H9 (cell line): ENCODE data around the gene DIPK1B. TPM values are rescaled to one million over a fixed set of nuclear protein-coding genes. Genes with fewer than 3 reads are reported as not detected.

Source experiments
- DNase-seq: peaks from one replicate; pipeline ENCODE4 v3.0.0-alpha.2; 2017
- H2AFZ ChIP-seq: one replicate; pipeline ENCODE4 v1.6.1; 2013; ENCODE audit warnings: mild to moderate bottlenecking, low read length, control low read depth, moderate library complexity
- H2AK5ac ChIP-seq: 2 replicates; pipeline ENCODE4 v1.6.1; 2013; ENCODE audit warnings: low read length, control low read depth, mixed read lengths; ENCODE audit not compliant: insufficient read length
- H2BK120ac ChIP-seq: one replicate; pipeline ENCODE4 v1.6.1; 2013; ENCODE audit warnings: low read depth, mild to moderate bottlenecking, low read length, control low read depth, inconsistent platforms; ENCODE audit not compliant: poor library complexity, severe bottlenecking
- H2BK12ac ChIP-seq: 2 replicates; pipeline ENCODE4 v1.6.1; 2013; ENCODE audit warnings: low read length, control low read depth, mixed read lengths, low read depth; ENCODE audit not compliant: insufficient read length
- H2BK15ac ChIP-seq: 2 replicates; pipeline ENCODE4 v1.6.1; 2013; ENCODE audit warnings: low read depth, low read length, control low read depth
- H2BK20ac ChIP-seq: one replicate; pipeline ENCODE4 v1.6.1; 2013; ENCODE audit warnings: low read depth, mild to moderate bottlenecking, low read length, control low read depth, inconsistent platforms; ENCODE audit not compliant: poor library complexity, severe bottlenecking
- H2BK5ac ChIP-seq: 2 replicates; pipeline ENCODE4 v1.6.1; 2013; ENCODE audit warnings: low read length, control low read depth, mixed read lengths; ENCODE audit not compliant: insufficient read length
- H3K14ac ChIP-seq: 2 replicates; pipeline ENCODE4 v1.6.1; 2013; ENCODE audit warnings: low read length, control low read depth; ENCODE audit not compliant: insufficient read depth
- H3K18ac ChIP-seq: 2 replicates; pipeline ENCODE4 v1.6.1; 2013; ENCODE audit warnings: low read depth, mild to moderate bottlenecking, mixed read lengths, low read length, control low read depth; ENCODE audit not compliant: insufficient read length
- H3K23ac ChIP-seq: 2 replicates; pipeline ENCODE4 v1.6.1; 2013; ENCODE audit warnings: low read length, control low read depth, mixed read lengths, low read depth; ENCODE audit not compliant: insufficient read length
- H3K23me2 ChIP-seq: 2 replicates; pipeline ENCODE4 v1.6.1; 2013; ENCODE audit warnings: low read depth, mild to moderate bottlenecking, mixed read lengths, low read length, control low read depth; ENCODE audit not compliant: insufficient read length, poor library complexity, severe bottlenecking
- H3K27ac ChIP-seq: 2 replicates; pipeline ENCODE4 v1.5.1; 2013; ENCODE audit warnings: low read length, control low read depth, mixed read lengths, low read depth; ENCODE audit not compliant: insufficient read length
- H3K27me3 ChIP-seq: 2 replicates; pipeline ENCODE4 v1.6.1; 2013; ENCODE audit warnings: low read length, control low read depth, inconsistent platforms; ENCODE audit not compliant: insufficient read depth
- H3K4ac ChIP-seq: 2 replicates; pipeline ENCODE4 v1.6.1; 2013; ENCODE audit warnings: low read depth, mild to moderate bottlenecking, control low read depth, inconsistent platforms, low read length, moderate library complexity
- H3K4me1 ChIP-seq: 2 replicates; pipeline ENCODE4 v1.6.1; 2013; ENCODE audit warnings: low read length, control low read depth, inconsistent platforms; ENCODE audit not compliant: insufficient read depth
- H3K4me2 ChIP-seq: 2 replicates; pipeline ENCODE4 v1.6.1; 2013; ENCODE audit warnings: low read length, control low read depth, mixed read lengths; ENCODE audit not compliant: insufficient read length, insufficient read depth
- H3K56ac ChIP-seq: 2 replicates; pipeline ENCODE4 v1.6.1; 2013; ENCODE audit warnings: low read depth, mild to moderate bottlenecking, mixed read lengths, low read length, control low read depth; ENCODE audit not compliant: insufficient read length
- H3K79me1 ChIP-seq: 2 replicates; pipeline ENCODE4 v1.6.1; 2013; ENCODE audit warnings: low read depth, mild to moderate bottlenecking, moderate library complexity, low read length, control low read depth, inconsistent platforms; ENCODE audit not compliant: insufficient read depth, poor library complexity, severe bottlenecking
- H3K79me2 ChIP-seq: 2 replicates; pipeline ENCODE4 v1.6.1; 2013; ENCODE audit warnings: low read length, control low read depth, inconsistent platforms; ENCODE audit not compliant: insufficient read depth
- H3K9ac ChIP-seq: 2 replicates; pipeline ENCODE4 v1.6.1; 2013; ENCODE audit warnings: low read length, control low read depth, mixed read lengths; ENCODE audit not compliant: insufficient read length; ENCODE audit errors: extremely low read depth
- H3K9me3 ChIP-seq: one replicate; pipeline ENCODE4 v1.6.1; 2013; ENCODE audit warnings: low read depth, low read length, inconsistent platforms; ENCODE audit not compliant: control insufficient read depth
- H3T11ph ChIP-seq: one replicate; pipeline ENCODE4 v1.6.1; 2013; ENCODE audit warnings: mild to moderate bottlenecking, low read length, control low read depth, inconsistent platforms
- H4K20me1 ChIP-seq: one replicate; pipeline ENCODE4 v1.6.1; 2013; ENCODE audit not compliant: control insufficient read depth, insufficient read length, insufficient read depth
- H4K5ac ChIP-seq: 2 replicates; pipeline ENCODE4 v1.6.1; 2013; ENCODE audit warnings: low read depth, mild to moderate bottlenecking, mixed read lengths, low read length, control low read depth; ENCODE audit not compliant: insufficient read length
- H4K8ac ChIP-seq: replicated peaks from 2 replicates; pipeline ENCODE4 v1.6.1; 2013; ENCODE audit warnings: low read length, control low read depth, mixed read lengths, low read depth; ENCODE audit not compliant: insufficient read length
- H4K91ac ChIP-seq: 2 replicates; pipeline ENCODE4 v1.6.1; 2013; ENCODE audit warnings: low read depth, mild to moderate bottlenecking, moderate library complexity, mixed read lengths, low read length, control low read depth; ENCODE audit not compliant: insufficient read length
- H3K27ac Mint-ChIP-seq, 3 experiments: 2 replicates in 2 of 3; 3 replicates in 1 of 3; pipeline ENCODE4 v1.8.0; 2020 to 2021; ENCODE audit warnings: mixed read lengths in 3 of 3, mild to moderate bottlenecking in 1 of 3, moderate library complexity in 1 of 3
- H3K27me3 Mint-ChIP-seq: 2 replicates; pipeline ENCODE4 v1.8.0; 2021; ENCODE audit warnings: low read depth, mild to moderate bottlenecking, moderate library complexity, mixed read lengths
- H3K36me3 Mint-ChIP-seq, 3 experiments: 2 replicates in 2 of 3; 3 replicates in 1 of 3; pipeline ENCODE4 v1.8.0; 2020 to 2021; ENCODE audit warnings: low read depth in 3 of 3, mixed read lengths in 3 of 3; ENCODE audit not compliant: insufficient read depth in 1 of 3
- H3K4me1 Mint-ChIP-seq, 2 experiments: 2 replicates each; pipeline ENCODE4 v1.8.0; 2020; ENCODE audit warnings: mixed read lengths in 2 of 2
- H3K4me3 Mint-ChIP-seq, 2 experiments: 2 replicates in 1 of 2; 3 replicates in 1 of 2; pipeline ENCODE4 v1.8.0; 2020 to 2021; ENCODE audit warnings: mild to moderate bottlenecking in 2 of 2, mixed read lengths in 2 of 2, moderate library complexity in 1 of 2
- H3K9me3 Mint-ChIP-seq, 2 experiments: 2 replicates in 1 of 2; 3 replicates in 1 of 2; pipeline ENCODE4 v1.8.0; 2020; ENCODE audit warnings: mild to moderate bottlenecking in 2 of 2, mixed read lengths in 2 of 2, moderate library complexity in 1 of 2
- WGBS: extraction: QIAGEN DNeasy Blood & Tissue Kit; methylation state at CpG from one replicate; pipeline ENCODE4 v1.1.7; 2013; ENCODE audit warnings: missing lambda C conversion rate, low lambda C conversion rate, mixed read lengths; ENCODE audit not compliant: insufficient read length; ENCODE audit errors: extremely low coverage; 5-methylcytosine and 5-hydroxymethylcytosine counted together
- total RNA-seq: library from RNA; stranded (reverse); gene quantifications from 2 replicates; pipeline ENCODE4 v1.2.1, GENCODE V29; 2021
- TF ChIP-seq, protein P1 (sequence below): fragments of 200-600 bp; sonication (generic); conservative IDR thresholded peaks from 3 replicates; pipeline ENCODE4 v1.8.0; 2021; ENCODE audit warnings: antibody characterized with exemption, mild to moderate bottlenecking

DIPK1B gene
- total RNA-seq, 1 experiment from 2014 or later: 40.3 TPM

GRCh38 chr9:136733611-136734010, 21.2 kb downstream of the DIPK1B start:
- Histone ChIP-seq H3K27ac (no peak overlapping the region), H3K4me1 (no peaks in the 10 kb centered on the region), H4K8ac (no peak overlapping the region), H2BK5ac (no peak overlapping the region), H3K23me2 (peaks cover 4% of the 10 kb centered on the region), H4K5ac (no peak overlapping the region), H4K91ac (no peak overlapping the region), H2BK15ac (no peak overlapping the region), H3K79me2 (no peaks in the 10 kb centered on the region; the same call in 1 of the 2 replicates), H2AFZ (no peak overlapping the region), H3T11ph (no peak overlapping the region), H3K9me3 (no peaks in the 10 kb centered on the region), H3K4ac (no peak overlapping the region), H2BK20ac (no peak overlapping the region), H3K9ac (no peak overlapping the region), H3K56ac (no peak overlapping the region), H4K20me1 (no peaks in the 10 kb centered on the region), H2BK12ac (no peak overlapping the region), H3K23ac (no peak overlapping the region), H2BK120ac (no peak overlapping the region), H2AK5ac (no peak overlapping the region), H3K79me1 (no peaks in the 10 kb centered on the region), H3K18ac (no peak overlapping the region), H3K14ac (no peak overlapping the region), H3K4me2 (no peak overlapping the region), H3K27me3 (no peaks in the 10 kb centered on the region)
- Mint-ChIP-seq H3K4me3 (no peak overlapping the region), H3K27me3 (peaks cover 20% of the 10 kb centered on the region), H3K9me3 (no peaks in the 10 kb centered on the region), H3K27ac (no peak overlapping the region), H3K36me3 (no peaks in the 10 kb centered on the region; a peak in 2 of 7 replicates), H3K4me1 (peaks cover 0 to 7% of the 10 kb centered on the region in 2 experiments; a peak in 3 of 4 replicates)
- WGBS: no CpG with 5 or more reads among the region's 12 CpGs
- TF ChIP-seq, protein P1, sequence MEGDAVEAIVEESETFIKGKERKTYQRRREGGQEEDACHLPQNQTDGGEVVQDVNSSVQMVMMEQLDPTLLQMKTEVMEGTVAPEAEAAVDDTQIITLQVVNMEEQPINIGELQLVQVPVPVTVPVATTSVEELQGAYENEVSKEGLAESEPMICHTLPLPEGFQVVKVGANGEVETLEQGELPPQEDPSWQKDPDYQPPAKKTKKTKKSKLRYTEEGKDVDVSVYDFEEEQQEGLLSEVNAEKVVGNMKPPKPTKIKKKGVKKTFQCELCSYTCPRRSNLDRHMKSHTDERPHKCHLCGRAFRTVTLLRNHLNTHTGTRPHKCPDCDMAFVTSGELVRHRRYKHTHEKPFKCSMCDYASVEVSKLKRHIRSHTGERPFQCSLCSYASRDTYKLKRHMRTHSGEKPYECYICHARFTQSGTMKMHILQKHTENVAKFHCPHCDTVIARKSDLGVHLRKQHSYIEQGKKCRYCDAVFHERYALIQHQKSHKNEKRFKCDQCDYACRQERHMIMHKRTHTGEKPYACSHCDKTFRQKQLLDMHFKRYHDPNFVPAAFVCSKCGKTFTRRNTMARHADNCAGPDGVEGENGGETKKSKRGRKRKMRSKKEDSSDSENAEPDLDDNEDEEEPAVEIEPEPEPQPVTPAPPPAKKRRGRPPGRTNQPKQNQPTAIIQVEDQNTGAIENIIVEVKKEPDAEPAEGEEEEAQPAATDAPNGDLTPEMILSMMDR: no peak
- DNase-seq: no peak
